Small intestine (tissue), 7 donors: ENCODE data around the gene KLHL26. TPM values are rescaled to one million over a fixed set of nuclear protein-coding genes. Genes with fewer than 3 reads are reported as not detected.

Source experiments
- DNase-seq, 2 donors: peaks; one replicate each; pipeline versions ENCODE4 v3.0.0 to v3.0.0-alpha.2; 2013
- FAIRE-seq: peaks from 2 replicates; lab custom pipeline; 2012; peaks lifted over from hg19 to GRCh38; lab: Jason Lieb, UNC
- H3K27ac ChIP-seq, 3 donors: one replicate each; pipeline ENCODE4 v1.5.1; 2013; ENCODE audit warnings: low read length in 2 of 3, mild to moderate bottlenecking in 2 of 3, control low read depth in 1 of 3, inconsistent platforms in 1 of 3, low read depth in 1 of 3, moderate library complexity in 1 of 3
- H3K27me3 ChIP-seq, 3 donors: one replicate each; pipeline ENCODE4 v1.6.1; 2013; ENCODE audit warnings: low read length in 3 of 3, inconsistent platforms in 1 of 3; ENCODE audit not compliant: control insufficient read depth in 3 of 3, insufficient read depth in 3 of 3
- H3K36me3 ChIP-seq, 3 donors: one replicate each; pipeline ENCODE4 v1.6.1; 2013; ENCODE audit warnings: low read length in 3 of 3, inconsistent platforms in 1 of 3, low read depth in 1 of 3, mild to moderate bottlenecking in 1 of 3, moderate library complexity in 1 of 3; ENCODE audit not compliant: control insufficient read depth in 3 of 3, insufficient read depth in 2 of 3
- H3K4me1 ChIP-seq, 3 donors: one replicate each; pipeline ENCODE4 v1.6.1; 2013; ENCODE audit warnings: low read length in 2 of 3, inconsistent platforms in 1 of 3, low read depth in 1 of 3, mild to moderate bottlenecking in 1 of 3, moderate library complexity in 1 of 3; ENCODE audit not compliant: control insufficient read depth in 3 of 3, insufficient read depth in 2 of 3
- H3K4me3 ChIP-seq, 3 donors: one replicate each; pipeline ENCODE4 v1.5.1; 2013; ENCODE audit warnings: low read length in 3 of 3, control low read depth in 1 of 3, inconsistent platforms in 1 of 3, low read depth in 1 of 3, mild to moderate bottlenecking in 1 of 3, moderate library complexity in 1 of 3
- H3K9me3 ChIP-seq, 2 donors: one replicate each; pipeline ENCODE4 v1.6.1; 2013; ENCODE audit warnings: low read depth in 1 of 2, low read length in 1 of 2; ENCODE audit not compliant: control insufficient read depth in 2 of 2, insufficient read depth in 1 of 2
- WGBS, 3 donors: extraction: QIAGEN DNeasy Blood & Tissue Kit; methylation state at CpG; one replicate each; pipeline ENCODE4 v1.1.7; 2013; 5-methylcytosine and 5-hydroxymethylcytosine counted together
- polyA plus RNA-seq, 4 donors: library from polyadenylated mRNA; stranded (reverse) in 3 of 4; unstranded in 1 of 4; fragments of 200-250 nt in 3 of 4; fragments of 120-200 nt in 1 of 4; gene quantifications; one replicate each; pipeline versions ENCODE4 v1.2.1 to v1.2.3, GENCODE V29; 2013
- donor health status: healthy with polysubstance abuse.
- donor health status: control.
- donor health status: control.
- donor health status: Bipolar disorder and iron deficiency.
- donor health status: healthy.

KLHL26 gene
- polyA plus RNA-seq, 4 donors = 1.6 to 5.2 (median 3.5) TPM

- Histone ChIP-seq H3K4me3 (no peak overlapping the region), H3K27me3 (no peaks in the 10 kb centered on the region), H3K4me1 (no peaks in the 10 kb centered on the region), H3K9me3 (no peaks in the 10 kb centered on the region), H3K27ac (no peak overlapping the region), H3K36me3 (peaks cover 0 to 40% (median 0%) of the 10 kb centered on the region in 3 donors)
- WGBS, 3 donors = 71 to 90% (median 80%) methylated on average over 28 of the region's 28 CpGs
- no peak for FAIRE-seq
- no peak for DNase-seq
These were observed 74.3 kb downstream of the KLHL26 start for GRCh38 chr19:18710996-18711751.

DNA sequence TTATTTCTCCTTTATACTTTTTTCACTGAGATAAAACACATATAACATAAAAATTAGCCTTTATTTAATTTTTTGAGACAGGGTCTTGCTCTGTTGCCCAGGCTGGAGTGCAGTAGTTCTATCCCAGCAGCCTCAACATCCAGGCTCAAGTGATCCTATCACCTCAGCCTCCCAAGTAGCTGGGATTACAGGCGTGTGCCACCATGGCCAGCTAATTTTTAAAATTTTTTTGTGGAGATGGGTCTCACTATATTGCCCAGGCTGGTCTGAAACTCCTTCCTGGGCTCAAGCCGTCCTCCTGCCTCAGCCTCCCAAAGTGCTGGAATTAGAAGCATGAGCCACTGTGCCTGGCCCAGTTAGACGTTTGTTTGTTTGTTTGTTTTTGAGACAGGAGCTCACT, 75.1 kb downstream of the KLHL26 start:
- no peaks in the 10 kb centered on the region for H3K9me3 ChIP-seq
- no peak overlapping the region for H3K4me3 ChIP-seq
- H3K36me3 ChIP-seq = peaks cover 0 to 42% (median 0%) of the 10 kb centered on the region in 3 donors
- no peak overlapping the region for H3K27ac ChIP-seq
- no peak for FAIRE-seq
- H3K4me1 ChIP-seq = no peaks in the 10 kb centered on the region
- H3K27me3 ChIP-seq = no peaks in the 10 kb centered on the region
- 83 to 94% (median 87%) methylated on average over 3 of the region's 3 CpGs for WGBS, 3 donors
- DNase-seq = no peak

- Histone ChIP-seq H3K4me1 (no peaks in the 10 kb centered on the region), H3K27me3 (no peaks in the 10 kb centered on the region), H3K9me3 (peaks cover 0 to under 1% of the 10 kb centered on the region in 2 donors), H3K4me3 (no peak overlapping the region), H3K36me3 (peaks cover 0 to 40% (median 0%) of the 10 kb centered on the region in 3 donors), H3K27ac (no peak overlapping the region)
- FAIRE-seq (no peak), DNase-seq (no peak)
- WGBS, 3 donors = 74 to 83% (median 80%) methylated on average over 5 of the region's 5 CpGs
These were observed 76.2 kb downstream of the KLHL26 start for GRCh38 chr19:18712981-18713380.

GRCh38 chr19:18713550-18714117, 76.8 kb downstream of the KLHL26 start:
- Histone ChIP-seq H3K4me1 (no peaks in the 10 kb centered on the region), H3K27ac (no peak overlapping the region), H3K9me3 (peaks cover 0 to 5% of the 10 kb centered on the region in 2 donors), H3K27me3 (no peaks in the 10 kb centered on the region), H3K36me3 (peaks cover 0 to 41% (median 0%) of the 10 kb centered on the region in 3 donors), H3K4me3 (no peak overlapping the region)
- WGBS, 3 donors = 88 to 92% (median 91%) methylated on average over 18 of the region's 18 CpGs
- no peak for DNase-seq
- no peak for FAIRE-seq

DNA sequence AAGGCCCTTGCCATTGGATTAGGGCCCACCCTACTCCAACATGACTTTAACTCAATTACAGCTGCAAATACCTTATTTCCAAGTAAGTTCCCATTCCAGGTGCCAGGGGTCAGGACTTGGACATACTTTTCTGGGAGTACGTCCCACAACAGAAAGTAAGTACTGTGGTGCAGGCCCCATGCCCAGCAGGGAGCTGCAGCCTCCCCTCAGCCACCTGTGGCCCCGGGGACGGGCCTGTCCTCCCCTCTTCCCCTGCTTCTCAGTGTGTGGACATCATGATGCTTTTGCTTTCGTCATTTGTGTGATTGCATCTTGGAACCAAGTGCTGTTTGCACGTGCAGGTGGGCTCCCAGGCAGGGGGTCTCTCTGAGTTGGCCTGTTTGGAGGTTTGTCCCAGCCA, 78.6 kb downstream of the KLHL26 start:
- FAIRE-seq (no peak), DNase-seq (no peak)
- Histone ChIP-seq H3K9me3 (peaks cover 0 to 5% of the 10 kb centered on the region in 2 donors), H3K27me3 (no peaks in the 10 kb centered on the region), H3K4me1 (no peaks in the 10 kb centered on the region), H3K4me3 (no peak overlapping the region), H3K36me3 (peaks cover 0 to 44% (median 0%) of the 10 kb centered on the region in 3 donors), H3K27ac (no peak overlapping the region)
- 84 to 91% (median 87%) methylated on average over 5 of the region's 5 CpGs for WGBS, 3 donors

GRCh38 chr19:18716857-18717256, 80.0 kb downstream of the KLHL26 start:
- no peak for DNase-seq
- Histone ChIP-seq H3K4me1 (no peaks in the 10 kb centered on the region), H3K36me3 (peaks cover 0 to 43% (median 0%) of the 10 kb centered on the region in 3 donors), H3K27ac (no peak overlapping the region), H3K9me3 (peaks cover 0 to 5% of the 10 kb centered on the region in 2 donors), H3K4me3 (no peak overlapping the region), H3K27me3 (no peaks in the 10 kb centered on the region)
- 90 to 94% (median 92%) methylated on average over 6 of the region's 6 CpGs for WGBS, 3 donors
- no peak for FAIRE-seq

DNA sequence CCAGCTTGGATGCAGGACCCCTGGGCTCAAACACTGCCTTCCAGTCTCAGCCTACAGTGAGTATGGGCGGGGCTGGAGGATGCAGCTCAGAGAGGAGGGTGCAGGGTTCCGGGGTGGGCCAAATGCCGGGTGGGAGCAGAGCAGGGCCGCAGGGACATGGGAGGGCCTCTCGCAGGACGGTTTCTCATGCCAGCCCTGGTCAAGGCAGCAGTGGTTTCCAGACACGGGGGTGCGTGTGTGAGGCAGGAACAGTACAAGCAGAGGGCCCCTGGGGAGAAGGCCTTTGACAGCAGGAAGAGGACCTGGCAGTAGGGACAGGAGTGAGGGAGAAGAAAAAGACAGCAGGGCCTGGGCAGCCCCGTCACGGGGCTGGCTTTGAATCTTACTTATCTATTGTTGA, 80.8 kb downstream of the KLHL26 start:
- H3K4me3 ChIP-seq = no peak overlapping the region
- H3K4me1 ChIP-seq = no peaks in the 10 kb centered on the region
- H3K27ac ChIP-seq = no peak overlapping the region
- H3K27me3 ChIP-seq = no peaks in the 10 kb centered on the region
- peaks cover 0 to 8% of the 10 kb centered on the region in 2 donors for H3K9me3 ChIP-seq
- WGBS, 3 donors = 79 to 89% (median 81%) methylated on average over 10 of the region's 10 CpGs
- DNase-seq (no peak), FAIRE-seq (no peak)
- peaks cover 0 to 48% (median 0%) of the 10 kb centered on the region in 3 donors for H3K36me3 ChIP-seq

DNA sequence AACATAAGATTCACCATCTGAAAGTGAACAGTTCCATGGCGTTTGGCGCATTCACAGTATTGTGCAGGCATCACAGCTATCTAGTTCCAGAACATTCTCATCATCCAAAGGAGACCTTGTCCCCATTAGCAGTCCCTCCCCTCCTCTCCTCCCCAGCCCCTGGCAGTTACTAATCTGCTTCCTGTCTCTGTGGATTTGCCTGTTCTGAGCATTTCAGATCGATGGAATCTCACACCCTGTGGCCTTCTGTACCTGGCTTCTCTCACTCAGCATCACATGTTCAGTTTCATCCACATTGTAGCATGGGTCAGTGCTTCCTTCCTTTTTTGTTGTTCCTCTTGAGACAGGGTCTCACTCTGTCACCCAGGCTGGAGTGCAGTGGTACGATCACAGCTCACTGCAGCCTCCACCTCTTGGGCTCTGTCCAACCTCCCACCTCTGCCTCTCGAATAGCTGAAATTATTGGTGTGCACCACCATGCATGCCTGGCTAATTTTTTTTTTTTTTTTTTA, 81.2 kb downstream of the KLHL26 start:
- FAIRE-seq (no peak), DNase-seq (no peak)
- no peaks in the 10 kb centered on the region for H3K27me3 ChIP-seq
- H3K36me3 ChIP-seq = peaks cover 0 to 48% (median 0%) of the 10 kb centered on the region in 3 donors
- H3K4me1 ChIP-seq = no peaks in the 10 kb centered on the region
- H3K4me3 ChIP-seq = no peak overlapping the region
- peaks cover 0 to 8% of the 10 kb centered on the region in 2 donors for H3K9me3 ChIP-seq
- H3K27ac ChIP-seq = no peak overlapping the region
- WGBS, 3 donors = 66 to 77% (median 73%) methylated on average over 5 of the region's 5 CpGs
